Astrocyte (in vitro differentiated cells and primary cell): ENCODE results near the gene GPR39.

Experiments
- CTCF ChIP-seq: IDR thresholded peaks from 2 replicates; pipeline ENCODE4 v1.5.1; 2011; ENCODE audit warnings: low read depth, mild to moderate bottlenecking, inconsistent platforms, low read length, moderate library complexity; ENCODE audit not compliant: insufficient read depth
- EZH2 ChIP-seq: IDR thresholded peaks from 2 replicates; pipeline ENCODE4 v1.6.1; 2012; ENCODE audit warnings: mild to moderate bottlenecking, low read length, inconsistent platforms; ENCODE audit not compliant: insufficient read depth

- TF ChIP-seq CTCF (no peak), EZH2 (no peak)
Measured at GRCh38 chr2:132400901-132401240, 15.7 kb upstream of the GPR39 start.
